Fibroblast of skin of left biceps (primary cell): ENCODE data around the gene KLF12.

ENCODE experiments used
- DNase-seq, 2 experiments: peaks; one replicate each; pipeline ENCODE4 v3.0.0-alpha.2; 2013; ENCODE audit warnings: low read depth in 2 of 2

KLF12 gene

DNA sequence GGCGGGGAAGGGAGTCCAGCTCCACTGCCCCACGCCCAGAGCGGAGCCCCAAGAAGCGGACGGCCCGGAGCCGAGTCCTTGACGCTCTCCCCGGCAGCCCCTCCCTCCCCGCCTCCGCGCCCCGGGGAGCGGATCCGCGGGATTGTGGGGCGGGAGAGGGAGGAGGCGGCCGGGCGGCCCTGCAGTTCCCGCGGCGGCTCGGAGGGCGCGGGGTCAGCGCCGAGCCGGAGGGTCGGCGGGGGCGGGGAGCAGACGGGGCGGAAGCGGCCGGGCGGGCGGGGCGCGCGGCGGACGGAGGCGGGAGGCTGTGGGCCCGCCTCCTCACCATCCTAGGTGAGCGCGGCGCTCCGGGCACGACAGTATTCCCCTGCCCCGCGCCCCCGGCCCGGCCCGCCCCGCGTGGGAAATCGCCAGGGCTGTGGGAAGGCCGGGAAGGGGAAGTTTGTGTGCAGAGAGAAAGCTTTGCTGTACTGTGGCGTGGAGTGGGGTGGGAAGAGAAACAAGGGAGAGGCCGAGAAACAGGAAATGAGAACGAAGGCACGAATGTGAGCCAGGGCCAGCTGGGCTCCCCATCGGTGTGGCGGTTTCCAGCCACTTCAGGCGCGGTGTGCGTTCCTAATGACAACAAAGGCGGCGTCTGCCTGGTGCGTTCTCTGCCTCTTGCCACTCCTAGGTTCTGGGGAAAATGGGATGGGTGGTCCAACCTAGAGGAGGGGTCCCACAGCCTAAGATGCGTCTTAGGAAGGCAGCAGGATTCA lies 1.3 kb upstream of the KLF12 start:
- peak in 1 of 2 experiments; percentile 35 for DNase-seq

- no peak for DNase-seq
Observed at GRCh38 chr13:74134777-74135325, 647 bp upstream of the KLF12 start.

DNA sequence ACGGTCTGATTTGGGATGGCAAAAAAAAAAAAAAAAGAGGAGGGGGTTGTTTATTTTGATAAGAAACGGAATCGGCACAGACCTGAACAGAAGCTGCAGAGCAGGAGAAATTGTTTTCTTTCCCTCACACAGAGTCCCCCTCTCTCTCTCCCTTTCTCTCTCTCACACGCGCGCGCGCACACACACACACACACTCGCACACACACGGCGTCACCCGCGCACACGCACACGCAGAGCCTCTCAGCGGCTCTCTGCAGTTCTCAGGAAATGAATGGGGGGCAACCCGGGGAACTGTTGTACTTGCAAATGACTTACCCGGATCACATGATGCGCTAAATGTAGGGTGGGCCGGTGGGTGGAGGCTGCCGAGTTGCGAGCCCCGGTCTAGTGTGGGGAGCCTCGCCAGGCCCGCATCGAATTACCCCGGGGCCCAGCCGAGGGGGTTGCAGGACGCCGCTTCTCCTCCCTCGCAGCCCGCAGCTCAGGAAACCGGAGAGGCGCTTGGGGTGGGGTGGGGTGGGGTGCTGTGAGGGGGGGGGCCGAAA lies 475 bp downstream of the KLF12 start:
- DNase-seq = peak; percentile 89 to 91

- no peak for DNase-seq
Observed at GRCh38 chr13:74132776-74133656, 1.2 kb downstream of the KLF12 start.

GRCh38 chr13:74132152-74132775 lies 1.9 kb downstream of the KLF12 start:
- no peak for DNase-seq

- DNase-seq = no peak
Observed at GRCh38 chr13:74131227-74131626, 3.0 kb downstream of the KLF12 start.

GRCh38 chr13:74129500-74130191 lies 4.6 kb downstream of the KLF12 start:
- no peak for DNase-seq

DNA sequence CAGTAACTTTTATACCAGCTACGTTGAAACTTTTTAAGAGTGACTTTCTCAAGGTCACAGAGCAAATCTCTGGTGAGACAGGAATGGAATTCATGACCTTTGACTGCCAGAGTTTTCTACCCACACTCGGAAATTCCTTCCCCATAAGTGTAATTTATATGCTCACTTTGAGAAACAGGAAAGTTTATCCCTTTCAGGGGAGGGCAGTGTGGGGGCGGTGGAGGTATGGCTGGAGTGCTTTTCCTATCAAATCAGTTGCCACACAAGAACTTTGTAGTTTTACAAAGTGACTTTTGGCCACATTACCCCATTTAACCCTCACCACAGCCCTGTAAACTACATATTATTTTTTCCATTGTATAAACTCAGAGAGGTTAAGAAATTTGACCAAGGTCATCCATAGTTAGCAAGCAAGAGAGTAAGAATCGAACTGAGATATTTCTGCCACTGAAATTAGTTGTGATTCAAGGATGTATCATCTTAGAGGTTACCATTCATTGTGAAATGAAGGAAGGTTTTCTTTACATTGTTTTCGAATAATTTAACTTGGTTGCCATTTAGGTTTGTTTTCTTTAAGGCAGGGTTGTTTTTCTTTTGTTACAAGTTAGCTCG lies 5.9 kb downstream of the KLF12 start:
- DNase-seq = no peak

DNA sequence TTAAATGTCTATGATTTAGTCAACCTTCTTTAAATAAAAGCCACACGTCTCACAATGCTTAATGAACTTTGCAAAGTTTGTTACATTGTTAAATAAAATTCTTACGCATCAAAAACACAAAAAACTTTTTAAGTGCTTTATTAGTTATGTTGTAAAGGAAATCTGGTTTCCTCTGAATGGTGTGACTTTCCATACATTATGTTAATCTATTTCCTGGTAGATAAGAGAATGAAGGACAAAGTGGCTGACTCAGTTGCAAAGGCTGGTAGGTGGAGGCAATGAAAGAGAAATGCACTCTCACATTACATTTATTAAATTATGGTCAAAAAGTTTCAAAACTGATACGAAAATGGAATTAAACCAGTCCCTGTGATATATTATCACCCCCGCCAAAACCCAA lies 15.9 kb downstream of the KLF12 start:
- DNase-seq = no peak

- DNase-seq = no peak
Observed at GRCh38 chr13:74117207-74117705, 16.9 kb downstream of the KLF12 start.

DNA sequence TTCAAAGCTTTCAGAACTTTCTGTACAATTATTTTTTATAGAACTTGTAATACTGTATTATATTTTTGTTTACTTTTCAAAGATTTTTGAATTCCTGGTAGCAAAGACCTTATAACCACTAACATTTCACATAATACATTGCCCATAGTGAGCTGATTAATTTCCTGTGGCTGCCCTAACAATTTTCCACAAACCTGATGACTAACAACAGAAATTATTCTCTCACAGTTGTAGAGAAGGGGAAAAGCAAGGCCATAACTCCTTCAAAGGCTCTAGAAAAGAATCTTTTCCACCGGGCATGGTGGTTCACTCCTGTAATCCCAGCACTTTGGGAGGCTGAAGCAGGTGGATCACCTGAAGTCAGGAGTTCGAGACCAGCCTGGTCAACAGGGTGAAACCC lies 19.1 kb downstream of the KLF12 start:
- peak in 1 of 2 experiments; percentile 55 for DNase-seq

DNA sequence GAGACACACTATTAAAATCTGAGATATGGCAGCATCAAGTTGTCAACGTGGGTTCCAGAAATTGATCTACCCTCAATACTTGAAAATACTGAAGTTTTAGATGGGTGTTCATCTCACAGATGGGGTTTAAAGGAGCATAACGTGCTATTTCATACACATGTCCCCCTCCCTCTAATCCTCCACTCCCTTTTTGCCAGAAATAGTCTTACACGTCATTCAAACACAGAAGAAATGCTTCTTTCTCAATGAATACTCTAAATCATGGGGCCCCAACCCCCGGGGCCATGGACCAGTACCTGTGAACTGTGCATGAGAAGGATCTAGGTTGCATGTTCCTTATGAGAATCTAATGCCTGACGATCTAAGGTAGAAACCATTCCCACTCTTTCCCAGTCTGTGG lies 19.6 kb downstream of the KLF12 start:
- DNase-seq = no peak

DNA sequence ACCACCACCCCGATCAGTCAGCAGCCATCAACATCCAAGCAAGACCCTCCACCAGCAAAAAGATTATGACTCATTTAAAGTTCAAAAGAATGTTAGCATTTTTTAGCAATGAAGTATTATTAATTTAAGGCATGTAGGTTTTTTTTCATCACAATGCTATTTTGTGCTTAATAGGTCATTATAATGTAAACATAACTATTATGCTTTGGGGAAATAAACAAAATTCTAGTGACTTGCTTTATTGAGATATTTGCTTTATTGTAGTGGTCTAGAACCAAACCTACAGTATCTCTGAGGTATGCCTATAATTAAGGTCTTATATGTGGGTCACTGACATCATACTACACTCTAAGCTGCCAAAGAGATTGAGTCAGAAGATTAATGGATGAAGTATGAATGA lies 20.0 kb downstream of the KLF12 start:
- no peak for DNase-seq

DNA sequence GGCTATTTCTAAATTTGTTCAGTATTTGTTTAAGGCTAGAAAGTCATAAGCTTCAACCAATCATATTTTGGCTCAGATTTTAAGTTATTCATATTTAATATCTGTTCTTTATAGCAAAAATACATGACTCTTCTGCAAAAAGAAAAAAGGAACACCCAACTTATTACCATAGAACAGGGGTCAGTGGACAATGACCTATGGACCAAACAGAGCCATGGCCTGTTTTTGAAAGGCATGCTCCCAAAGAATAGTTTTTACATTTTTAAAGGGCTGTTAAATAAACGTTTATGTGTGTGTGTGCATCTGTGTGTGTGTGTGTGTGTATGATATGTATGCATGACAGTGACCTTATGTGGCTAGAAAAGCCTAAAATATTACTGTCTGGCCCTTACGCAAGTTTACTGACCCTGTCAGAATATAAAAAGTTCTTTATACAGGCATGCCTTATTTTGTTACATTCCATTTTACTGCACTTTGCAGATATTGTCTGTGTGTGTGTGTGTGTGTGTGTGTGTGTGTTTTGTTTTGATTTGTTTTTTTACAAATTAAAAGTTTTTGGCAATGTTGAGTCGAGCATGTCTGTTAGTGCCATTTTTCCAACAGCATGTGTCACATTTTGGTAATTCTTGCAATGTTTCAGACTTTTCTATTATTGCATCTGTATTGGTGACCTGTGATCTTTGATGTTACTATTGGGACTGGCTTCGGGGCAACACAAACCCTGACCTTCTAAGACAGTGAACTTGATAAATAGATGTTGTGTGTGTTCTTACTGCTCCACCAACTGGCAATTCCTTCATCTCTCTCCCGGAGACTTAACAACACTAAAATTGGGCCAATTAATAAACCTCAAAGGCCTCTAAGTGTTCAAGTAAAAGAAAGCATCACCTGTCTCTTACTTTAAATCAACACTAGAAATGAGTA lies 22.0 kb downstream of the KLF12 start:
- DNase-seq = no peak

DNA sequence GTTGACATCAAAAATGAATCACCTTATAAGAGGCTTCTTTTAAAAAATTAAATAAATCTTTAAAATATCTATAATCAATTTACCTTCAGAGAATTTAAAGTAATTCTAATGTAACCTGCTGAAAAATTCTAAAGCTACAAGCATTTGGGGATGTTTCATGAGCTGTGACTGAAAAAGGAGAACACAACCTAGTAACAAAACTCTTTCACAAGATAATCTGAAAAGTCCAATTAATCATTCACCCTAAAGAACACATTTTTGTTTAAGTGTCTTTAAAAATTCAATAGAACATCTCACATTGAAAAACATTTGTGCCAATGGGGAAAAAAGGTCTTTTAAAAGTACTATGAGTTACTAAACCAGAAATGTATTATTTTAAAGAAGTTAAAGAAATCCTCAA lies 22.8 kb downstream of the KLF12 start:
- DNase-seq = no peak

DNA sequence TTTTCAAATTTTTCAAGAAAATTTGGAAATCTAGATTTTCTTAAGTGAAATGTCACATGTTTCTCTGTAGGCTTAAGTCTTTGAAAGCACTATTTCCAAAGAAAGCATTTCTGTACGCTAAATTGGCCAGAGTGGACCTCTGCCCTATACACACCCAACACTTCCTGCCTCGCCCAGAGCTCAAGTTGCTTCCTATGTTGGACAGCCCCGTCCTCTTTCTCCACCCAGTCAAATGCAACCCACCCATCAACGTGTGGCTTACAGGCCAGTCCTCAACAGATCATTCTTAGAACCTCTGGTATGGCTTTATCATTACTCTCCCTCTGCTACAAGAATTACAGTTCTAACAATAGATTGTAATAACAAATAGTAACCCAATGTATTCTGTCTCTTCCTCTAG lies 24.2 kb downstream of the KLF12 start:
- DNase-seq = no peak

- DNase-seq = no peak
Observed at GRCh38 chr13:74107598-74107997, 26.6 kb downstream of the KLF12 start.

- no peak for DNase-seq
Observed at GRCh38 chr13:74105871-74106270, 28.3 kb downstream of the KLF12 start.

GRCh38 chr13:74104661-74105275 lies 29.4 kb downstream of the KLF12 start:
- DNase-seq = no peak
